ENCODE measurements around the gene ADAMTS13.

- TF ChIP-seq POLR2A (IDR thresholded peaks at IDR 0.05) = no peak
- TF ChIP-seq, protein P1, sequence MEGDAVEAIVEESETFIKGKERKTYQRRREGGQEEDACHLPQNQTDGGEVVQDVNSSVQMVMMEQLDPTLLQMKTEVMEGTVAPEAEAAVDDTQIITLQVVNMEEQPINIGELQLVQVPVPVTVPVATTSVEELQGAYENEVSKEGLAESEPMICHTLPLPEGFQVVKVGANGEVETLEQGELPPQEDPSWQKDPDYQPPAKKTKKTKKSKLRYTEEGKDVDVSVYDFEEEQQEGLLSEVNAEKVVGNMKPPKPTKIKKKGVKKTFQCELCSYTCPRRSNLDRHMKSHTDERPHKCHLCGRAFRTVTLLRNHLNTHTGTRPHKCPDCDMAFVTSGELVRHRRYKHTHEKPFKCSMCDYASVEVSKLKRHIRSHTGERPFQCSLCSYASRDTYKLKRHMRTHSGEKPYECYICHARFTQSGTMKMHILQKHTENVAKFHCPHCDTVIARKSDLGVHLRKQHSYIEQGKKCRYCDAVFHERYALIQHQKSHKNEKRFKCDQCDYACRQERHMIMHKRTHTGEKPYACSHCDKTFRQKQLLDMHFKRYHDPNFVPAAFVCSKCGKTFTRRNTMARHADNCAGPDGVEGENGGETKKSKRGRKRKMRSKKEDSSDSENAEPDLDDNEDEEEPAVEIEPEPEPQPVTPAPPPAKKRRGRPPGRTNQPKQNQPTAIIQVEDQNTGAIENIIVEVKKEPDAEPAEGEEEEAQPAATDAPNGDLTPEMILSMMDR (IDR thresholded peaks at IDR 0.05) = no peak
Observed at GRCh38 chr9:133471551-133472276, 49.5 kb downstream of the ADAMTS13 start.

Data from heart left ventricle (tissue), 13 donors.